ENCODE results near the gene DNHD1. TPM values are rescaled to one million over a fixed set of nuclear protein-coding genes. Genes with fewer than 3 reads are reported as not detected.

DNHD1 gene
- total RNA-seq, 1 donor from 2014 or later, result 5.0 TPM

GRCh38 chr11:6498121-6498520, 1.0 kb downstream of the DNHD1 start:
- H3K27me3 ChIP-seq, result no peaks in the 10 kb centered on the region
- H3F3A ChIP-seq (ENCODE audit: low read depth), result no peaks in the 10 kb centered on the region
- H2AFZ ChIP-seq (replicated peaks), result no peak overlapping the region
- peaks cover 10% of the 10 kb centered on the region for H3K36me3 Mint-ChIP-seq
- H3K4me1 Mint-ChIP-seq, result peaks cover 8% of the 10 kb centered on the region
- no peak overlapping the region for H3K4me3 Mint-ChIP-seq
- no peak for DNase-seq (ENCODE audit: low spot score)
- H3K27ac ChIP-seq, result no peak overlapping the region
- H3K4me1 ChIP-seq, result no peaks in the 10 kb centered on the region
- no peak overlapping the region for H3K27ac Mint-ChIP-seq
- no peak overlapping the region for H3K4me2 ChIP-seq
- no peaks in the 10 kb centered on the region for H3K27me3 Mint-ChIP-seq (ENCODE audit: insufficient read depth, low read depth)
- no peak overlapping the region for H3K9ac ChIP-seq
- no peaks in the 10 kb centered on the region for H4K20me1 ChIP-seq (ENCODE audit: low read depth)
- no peaks in the 10 kb centered on the region for H3K36me3 ChIP-seq
- TF ChIP-seq EZH2phosphoT487 (IDR thresholded peaks at IDR 0.05) (no peak), CTCF (IDR thresholded peaks at IDR 0.05) (no peak), EZH2 (IDR thresholded peaks at IDR 0.05) (no peak)
- H3K9me3 ChIP-seq (ENCODE audit: low read depth), result no peaks in the 10 kb centered on the region
- H3K4me3 ChIP-seq, result no peak overlapping the region
- H3K79me2 ChIP-seq (ENCODE audit: low read depth), result no peaks in the 10 kb centered on the region
- no peaks in the 10 kb centered on the region for H3K9me3 Mint-ChIP-seq

- Histone ChIP-seq H3F3A (ENCODE audit: low read depth) (no peaks in the 10 kb centered on the region), H3K9me3 (ENCODE audit: low read depth) (no peaks in the 10 kb centered on the region), H3K27me3 (no peaks in the 10 kb centered on the region), H2AFZ (replicated peaks) (no peak overlapping the region), H3K36me3 (no peaks in the 10 kb centered on the region), H3K79me2 (ENCODE audit: low read depth) (no peaks in the 10 kb centered on the region), H3K4me3 (no peak overlapping the region), H3K27ac (no peak overlapping the region), H3K4me2 (no peak overlapping the region), H3K9ac (no peak overlapping the region), H3K4me1 (no peaks in the 10 kb centered on the region), H4K20me1 (ENCODE audit: low read depth) (no peaks in the 10 kb centered on the region)
- Mint-ChIP-seq H3K9me3 (no peaks in the 10 kb centered on the region), H3K36me3 (peaks cover 10% of the 10 kb centered on the region), H3K4me3 (no peak overlapping the region), H3K27me3 (ENCODE audit: insufficient read depth, low read depth) (no peaks in the 10 kb centered on the region), H3K4me1 (peaks cover 8% of the 10 kb centered on the region), H3K27ac (no peak overlapping the region)
- TF ChIP-seq EZH2 (IDR thresholded peaks at IDR 0.05) (no peak), CTCF (IDR thresholded peaks at IDR 0.05) (no peak), EZH2phosphoT487 (IDR thresholded peaks at IDR 0.05) (no peak)
- DNase-seq (ENCODE audit: low spot score), result no peak
Measured at GRCh38 chr11:6498544-6498943, 1.5 kb downstream of the DNHD1 start.

GRCh38 chr11:6502382-6502781, 5.3 kb downstream of the DNHD1 start:
- H3K79me2 ChIP-seq (ENCODE audit: low read depth), result no peaks in the 10 kb centered on the region
- H3K4me1 Mint-ChIP-seq, result peaks cover 8% of the 10 kb centered on the region
- H3K36me3 Mint-ChIP-seq, result peaks cover 5% of the 10 kb centered on the region
- H3K4me3 Mint-ChIP-seq, result no peak overlapping the region
- no peak overlapping the region for H3K4me2 ChIP-seq
- H3K27ac Mint-ChIP-seq, result no peak overlapping the region
- H3K27ac ChIP-seq, result no peak overlapping the region
- no peaks in the 10 kb centered on the region for H3K27me3 ChIP-seq
- H2AFZ ChIP-seq (replicated peaks), result no peak overlapping the region
- no peak overlapping the region for H3K4me3 ChIP-seq
- no peak overlapping the region for H3K9ac ChIP-seq
- peaks cover 5% of the 10 kb centered on the region for H4K20me1 ChIP-seq (ENCODE audit: low read depth)
- no peak for TF ChIP-seq EZH2 (IDR thresholded peaks at IDR 0.05)
- no peak for TF ChIP-seq EZH2phosphoT487 (IDR thresholded peaks at IDR 0.05)
- TF ChIP-seq CTCF (IDR thresholded peaks at IDR 0.05), result no peak
- no peaks in the 10 kb centered on the region for H3K36me3 ChIP-seq
- no peaks in the 10 kb centered on the region for H3K4me1 ChIP-seq
- no peaks in the 10 kb centered on the region for H3K27me3 Mint-ChIP-seq (ENCODE audit: insufficient read depth, low read depth)
- H3K9me3 ChIP-seq (ENCODE audit: low read depth), result no peaks in the 10 kb centered on the region
- H3K9me3 Mint-ChIP-seq, result no peaks in the 10 kb centered on the region
- peaks cover 3% of the 10 kb centered on the region for H3F3A ChIP-seq (ENCODE audit: low read depth)
- no peak for DNase-seq (ENCODE audit: low spot score)

All from neural progenitor cell (in vitro differentiated cells).